Activated CD4-positive, alpha-beta T cell treated with anti-CD3 and anti-CD28 coated beads, Interleukin-10, Interleukin-2, amounts not matched to agents 100 ng/mL and 50 ng/mL, durations not matched to agents 16 hours and 8 hours (primary cell): Measurements from ENCODE around the gene KIRREL2.
A peak's percentile ranks its signal among the peaks of the same experiment; 100 is the strongest.
"Not testable (repeated sequence)": the region's sequence is repeated elsewhere in the genome, so short reads cannot be mapped to it uniquely, and the experiment has no call there.

Experiments
- DNase-seq: peaks from one replicate; pipeline ENCODE4 v3.0.0-alpha.2; 2020

Gene KIRREL2

DNA sequence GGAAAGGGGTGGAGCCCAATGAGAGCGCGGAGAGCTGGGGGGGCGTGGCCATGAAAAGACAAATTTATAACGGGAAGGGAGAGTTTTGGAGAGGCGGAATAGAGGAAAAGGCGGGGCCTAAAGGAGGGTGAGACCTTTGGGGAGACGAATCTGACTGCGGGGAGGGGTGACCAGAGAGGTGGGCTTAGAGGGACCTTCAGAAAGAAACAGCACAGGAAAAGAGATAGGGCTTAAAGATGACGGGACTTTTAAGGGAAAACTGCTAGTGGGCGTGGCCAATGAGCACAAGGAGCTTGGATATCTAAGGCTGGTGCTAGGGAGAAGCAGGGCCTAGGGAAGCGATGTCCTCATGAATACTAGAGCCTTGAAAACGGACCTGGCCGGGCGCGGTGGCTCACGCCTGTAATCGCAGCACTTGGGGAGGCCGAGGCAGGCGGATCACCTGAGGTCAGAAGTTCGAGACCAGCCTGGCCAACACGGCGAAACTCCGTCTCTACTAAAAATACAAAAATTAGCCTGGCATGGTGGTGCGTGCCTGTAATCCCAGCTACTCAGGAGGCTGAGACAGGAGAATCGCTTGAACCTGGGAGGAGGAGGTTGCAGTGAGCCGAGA, 13.5 kb downstream of the KIRREL2 start:
- peak; percentile 79 for DNase-seq

GRCh38 chr19:35870798-35871197, 14.1 kb downstream of the KIRREL2 start:
- DNase-seq: no peak

DNA sequence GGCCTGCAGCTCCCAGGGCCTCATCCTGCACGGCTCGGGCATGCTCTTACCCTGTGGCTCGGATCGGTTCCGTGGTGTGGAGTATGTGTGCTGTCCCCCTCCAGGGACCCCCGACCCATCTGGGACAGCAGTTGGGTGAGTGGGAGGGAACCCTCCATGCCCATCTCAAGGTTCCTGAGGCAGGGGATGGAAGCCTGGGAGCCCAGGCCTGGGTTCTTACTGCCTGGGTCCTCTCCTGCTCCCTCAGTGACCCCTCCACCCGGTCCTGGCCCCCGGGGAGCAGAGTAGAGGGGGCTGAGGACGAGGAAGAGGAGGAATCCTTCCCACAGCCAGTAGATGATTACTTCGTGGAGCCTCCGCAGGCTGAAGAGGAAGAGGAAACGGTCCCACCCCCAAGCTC, 14.9 kb downstream of the KIRREL2 start:
- no peak for DNase-seq

GRCh38 chr19:35872180-35872579, 15.5 kb downstream of the KIRREL2 start:
- DNase-seq: no peak

DNA sequence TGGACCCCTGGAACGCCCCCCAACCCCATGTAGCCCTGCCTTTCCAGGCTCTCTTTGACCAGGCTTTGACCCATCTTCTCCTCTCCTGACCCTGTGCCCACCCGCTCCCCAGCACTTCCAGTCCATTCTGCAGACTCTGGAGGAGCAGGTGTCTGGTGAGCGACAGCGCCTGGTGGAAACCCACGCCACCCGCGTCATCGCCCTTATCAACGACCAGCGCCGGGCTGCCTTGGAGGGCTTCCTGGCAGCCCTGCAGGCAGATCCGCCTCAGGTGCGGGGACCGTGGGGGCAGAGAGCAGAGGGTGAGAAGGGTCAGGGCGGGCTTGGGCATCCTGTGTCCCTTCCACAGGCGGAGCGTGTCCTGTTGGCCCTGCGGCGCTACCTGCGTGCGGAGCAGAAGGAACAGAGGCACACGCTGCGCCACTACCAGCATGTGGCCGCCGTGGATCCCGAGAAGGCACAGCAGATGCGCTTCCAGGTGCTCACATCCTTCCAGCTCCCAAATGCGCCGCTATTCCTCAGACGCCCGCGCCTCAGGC, 17.8 kb downstream of the KIRREL2 start:
- no peak for DNase-seq

- DNase-seq: no peak
Measured at GRCh38 chr19:35879068-35879467, 22.4 kb downstream of the KIRREL2 start.

DNA sequence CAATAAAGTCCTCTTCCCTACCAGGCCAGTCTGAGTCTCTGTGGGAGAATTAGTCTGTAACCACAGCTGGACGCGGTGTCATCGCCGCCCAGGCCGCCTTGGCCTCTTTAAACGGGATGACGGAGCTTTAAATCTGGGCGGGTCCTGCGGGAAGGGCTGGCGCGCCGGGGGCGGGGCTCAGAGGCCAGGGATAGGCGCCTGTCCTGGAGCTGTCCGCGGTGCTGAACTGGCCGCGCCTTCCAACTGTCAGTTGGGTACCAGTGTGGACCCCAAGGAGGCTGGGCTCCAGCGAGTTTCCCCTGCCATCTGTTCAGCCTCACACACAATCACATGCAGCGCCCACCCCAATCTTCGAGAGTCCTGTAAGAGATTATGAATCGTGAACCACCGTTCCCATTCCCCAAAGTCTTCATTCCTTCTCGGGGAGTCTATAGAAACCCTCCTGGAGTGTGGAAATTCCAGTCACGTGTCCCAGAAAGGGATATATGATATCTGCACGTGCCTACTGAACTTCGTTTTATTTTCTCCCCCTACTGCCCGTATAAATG, 23.1 kb downstream of the KIRREL2 start:
- peak; percentile 84 for DNase-seq

- DNase-seq: peak; percentile 65
Measured at GRCh38 chr19:35882114-35882832, 25.6 kb downstream of the KIRREL2 start.

- no peak for DNase-seq
Measured at GRCh38 chr19:35883882-35884281, 27.2 kb downstream of the KIRREL2 start.

DNA sequence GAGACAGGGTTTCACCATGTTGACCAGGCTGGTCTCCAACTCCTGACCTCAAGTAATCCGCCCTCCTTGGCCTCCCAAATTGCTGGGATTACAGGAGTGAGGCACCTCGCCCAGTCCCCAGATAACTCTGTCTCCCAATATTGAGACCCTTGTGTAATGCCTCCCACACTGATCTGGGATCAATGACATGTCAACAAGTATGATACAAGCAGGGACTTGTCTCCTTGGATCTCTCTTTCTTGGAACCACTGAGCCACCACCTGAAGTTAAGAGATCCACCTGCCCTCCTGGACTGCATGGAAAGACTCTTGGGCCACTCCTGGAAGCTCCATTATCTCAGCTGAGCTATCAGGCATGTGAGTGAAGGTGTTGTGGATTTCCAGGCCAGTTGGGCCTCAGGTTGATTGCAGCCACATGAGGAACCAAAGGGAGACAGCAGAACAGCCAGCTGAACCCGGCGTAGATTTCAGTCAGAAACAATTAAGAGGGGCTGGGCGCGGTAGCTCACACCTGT, 28.6 kb downstream of the KIRREL2 start:
- DNase-seq: no peak

GRCh38 chr19:35885904-35886303, 29.2 kb downstream of the KIRREL2 start:
- no peak for DNase-seq

DNA sequence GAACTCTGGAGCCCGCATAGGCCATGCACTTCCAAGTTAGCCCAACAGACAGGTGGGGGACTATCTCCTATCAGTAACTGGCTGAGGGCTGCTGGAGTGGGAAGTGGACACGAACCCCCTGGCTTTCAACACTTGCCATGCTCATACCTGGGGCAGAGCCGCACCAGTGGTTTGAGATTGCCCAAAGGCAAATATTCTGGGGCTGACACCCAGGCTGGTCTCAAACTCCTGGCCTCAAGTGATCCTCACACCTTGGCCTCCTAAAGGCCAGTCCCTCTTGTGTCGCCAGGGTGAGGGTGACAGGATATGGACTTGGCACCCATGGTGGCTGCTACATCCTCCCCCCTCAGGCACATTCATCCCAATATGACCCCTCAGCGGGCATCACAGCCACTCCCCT, 30.5 kb downstream of the KIRREL2 start:
- no peak for DNase-seq

GRCh38 chr19:35888398-35888797, 31.7 kb downstream of the KIRREL2 start:
- DNase-seq: no peak

- no peak for DNase-seq
Measured at GRCh38 chr19:35889370-35890112, 32.8 kb downstream of the KIRREL2 start.

DNA sequence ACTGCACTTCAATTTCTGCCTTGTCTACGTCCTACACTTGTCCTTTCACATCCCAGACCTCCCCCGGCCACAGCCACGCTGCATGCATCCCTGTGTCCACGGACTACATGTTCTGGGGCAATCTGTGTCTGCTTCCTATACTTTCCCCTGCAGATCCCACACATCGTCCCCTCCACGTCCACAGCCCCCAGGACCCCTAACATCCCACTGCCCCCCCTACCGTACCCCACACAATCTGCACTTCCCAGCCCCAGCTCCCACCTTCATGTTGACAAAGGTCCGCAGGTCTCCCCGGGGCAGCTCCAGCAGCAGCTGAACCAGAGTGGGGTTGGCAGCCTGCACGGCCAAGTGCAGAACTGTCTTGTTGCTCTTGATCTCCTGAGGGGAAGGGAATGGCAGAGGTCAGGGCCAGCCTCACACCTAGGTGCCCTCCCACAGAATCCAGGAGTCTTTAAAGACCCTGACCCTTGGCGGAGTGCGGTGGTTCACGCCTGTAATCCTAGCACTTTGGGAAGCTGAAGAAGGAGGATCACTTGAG, 33.5 kb downstream of the KIRREL2 start:
- no peak for DNase-seq

- not testable (repeated sequence) for DNase-seq
Measured at GRCh38 chr19:35891819-35892218, 35.1 kb downstream of the KIRREL2 start.

GRCh38 chr19:35894342-35894741, 37.6 kb downstream of the KIRREL2 start:
- DNase-seq: no peak

GRCh38 chr19:35895911-35896642, 39.4 kb downstream of the KIRREL2 start:
- no peak for DNase-seq

DNA sequence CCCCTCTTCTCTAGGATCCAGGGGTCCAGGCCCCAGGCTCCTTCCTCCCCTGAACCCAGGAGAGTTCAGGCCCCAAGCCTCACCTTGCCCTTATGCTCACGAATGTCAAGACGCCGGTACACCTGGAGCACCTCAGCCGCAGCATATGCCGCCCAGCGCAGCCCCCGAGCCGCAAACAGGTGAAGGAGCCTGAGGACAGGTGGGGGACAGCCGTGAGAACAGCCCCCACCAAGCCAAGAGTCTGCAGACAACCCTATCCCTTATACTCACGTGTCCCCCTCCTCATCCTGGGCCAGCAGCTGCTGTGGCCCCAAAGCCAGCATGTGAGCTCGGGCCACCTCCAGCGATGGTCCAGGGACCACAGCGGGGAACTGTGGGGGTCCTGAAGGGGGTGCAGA, 39.9 kb downstream of the KIRREL2 start:
- no peak for DNase-seq

DNA sequence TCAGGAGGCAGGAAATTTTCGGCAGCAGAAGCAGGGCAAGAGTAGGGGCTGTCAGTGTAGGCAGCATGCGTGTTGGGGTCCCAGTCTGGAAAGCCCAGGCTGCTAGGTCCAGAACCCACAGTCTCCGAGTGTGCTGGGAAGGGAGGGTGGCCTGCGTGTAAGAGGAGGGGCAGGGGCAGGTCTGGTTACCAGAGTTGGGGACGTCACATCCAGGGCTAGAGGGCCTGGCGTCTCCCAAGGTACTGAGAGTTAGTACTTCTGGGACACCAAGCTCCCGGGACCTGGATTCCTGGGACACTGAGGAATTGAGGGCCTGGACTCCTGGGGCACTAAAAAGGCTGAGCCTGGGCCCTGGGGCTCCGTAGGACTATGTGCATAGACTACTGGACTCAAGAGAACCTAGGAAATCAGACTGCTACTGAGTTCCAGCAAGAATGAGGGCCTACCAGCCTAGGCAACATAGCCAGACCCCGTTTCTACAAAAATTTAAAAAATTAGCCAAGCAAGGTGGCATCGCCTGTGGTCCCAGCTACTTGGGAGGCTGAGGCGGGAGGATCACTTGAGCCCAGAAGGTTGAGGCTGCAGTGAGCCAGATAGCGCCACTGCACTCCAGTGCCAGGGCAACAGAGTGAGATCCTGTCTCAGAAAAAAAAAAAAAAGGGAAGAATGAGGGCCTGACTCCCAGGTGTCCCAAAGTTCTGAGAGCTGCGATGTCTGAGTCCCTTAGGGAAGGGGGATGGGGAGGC, 41.2 kb downstream of the KIRREL2 start:
- no peak for DNase-seq

- no peak for DNase-seq
Measured at GRCh38 chr19:35898499-35898809, 41.7 kb downstream of the KIRREL2 start.
